Left ventricle myocardium inferior (tissue), 1 donor: ENCODE data around the gene KIF26A. TPM values are rescaled to one million over a fixed set of nuclear protein-coding genes. Genes with fewer than 3 reads are reported as not detected.
A peak's percentile ranks its signal among the peaks of the same experiment; 100 is the strongest.

Source experiments
- DNase-seq: peaks from one replicate; pipeline ENCODE4 v3.0.0-alpha.2; 2020
- H3K27ac ChIP-seq: fragments of 200-600 bp; replicated peaks from 2 replicates; pipeline ENCODE4 v1.8.0; 2021
- H3K27me3 ChIP-seq: fragments of 200-600 bp; 2 replicates; pipeline ENCODE4 v1.8.0; 2021; ENCODE audit warnings: low read depth
- H3K36me3 ChIP-seq: fragments of 200-600 bp; 2 replicates; pipeline ENCODE4 v1.8.0; 2021
- H3K4me1 ChIP-seq: fragments of 200-600 bp; 2 replicates; pipeline ENCODE4 v1.8.0; 2021
- H3K4me3 ChIP-seq: fragments of 200-600 bp; 2 replicates; pipeline ENCODE4 v1.8.0; 2021; ENCODE audit warnings: mild to moderate bottlenecking, moderate library complexity
- H3K9me3 ChIP-seq: fragments of 200-600 bp; replicated peaks from 2 replicates; pipeline ENCODE4 v1.8.0; 2021
- intact Hi-C: fragments of 100-400 bp; cut with micrococcal nuclease; formaldehyde crosslinking; loops from one replicate; pipeline ENCODE4 v1.11.0; 2022
- total RNA-seq: library from RNA; stranded (reverse); fragmentation: NEBNext Ultra II Directional; extraction: Animal tissue kit (Norgen Biotek cat#: 25700); gene quantifications from one replicate; pipeline ENCODE4 v1.2.1, GENCODE V29; 2021
- TF ChIP-seq, protein P1 (sequence below): fragments of 200-600 bp; IDR thresholded peaks from 2 replicates; pipeline ENCODE4 v1.8.0; 2021; ENCODE audit warnings: antibody characterized with exemption, mild to moderate bottlenecking, borderline replicate concordance
- donor health status: DM: no; HTN: yes; CAD: no; lungs with severe emphysema.

The KIF26A gene
- total RNA-seq, 1 donor from 2014 or later, result 6.5 TPM

DNA sequence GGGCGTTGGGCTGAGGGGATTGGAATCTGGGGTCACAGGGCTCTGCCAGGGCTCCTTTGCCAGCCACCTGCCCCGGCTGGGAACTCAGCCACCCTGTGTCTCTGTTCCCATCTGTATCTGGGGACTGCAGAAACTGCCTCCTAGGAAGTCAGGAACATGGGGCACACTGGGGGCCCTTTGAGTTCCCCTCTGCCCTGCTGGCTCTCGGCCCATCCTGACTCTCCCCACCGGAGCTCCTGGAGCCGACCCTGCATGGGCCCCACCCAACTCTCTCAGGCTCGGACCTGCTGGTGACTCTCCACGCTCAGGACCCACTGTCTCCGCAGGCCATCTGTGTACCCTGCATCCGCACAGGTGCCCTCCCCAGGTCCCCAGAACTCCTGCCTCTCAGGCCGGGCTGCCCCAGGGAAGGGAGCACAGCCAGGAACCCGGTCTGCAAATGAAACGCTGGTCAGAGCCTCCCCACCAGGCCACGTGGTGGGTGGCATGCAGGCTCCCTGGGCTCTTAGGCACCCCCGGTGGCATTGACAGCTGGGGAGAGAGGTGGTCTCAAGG lies 82.8 kb downstream of the KIF26A start:
- intact Hi-C loops, result no loop called here
- Histone ChIP-seq H3K4me1 (peaks cover 17% of the 10 kb centered on the region), H3K9me3 (no peaks in the 10 kb centered on the region), H3K27ac (no peak overlapping the region), H3K27me3 (peaks cover 46% of the 10 kb centered on the region), H3K4me3 (no peak overlapping the region), H3K36me3 (no peaks in the 10 kb centered on the region)
- no peak for DNase-seq
- TF ChIP-seq, protein P1, sequence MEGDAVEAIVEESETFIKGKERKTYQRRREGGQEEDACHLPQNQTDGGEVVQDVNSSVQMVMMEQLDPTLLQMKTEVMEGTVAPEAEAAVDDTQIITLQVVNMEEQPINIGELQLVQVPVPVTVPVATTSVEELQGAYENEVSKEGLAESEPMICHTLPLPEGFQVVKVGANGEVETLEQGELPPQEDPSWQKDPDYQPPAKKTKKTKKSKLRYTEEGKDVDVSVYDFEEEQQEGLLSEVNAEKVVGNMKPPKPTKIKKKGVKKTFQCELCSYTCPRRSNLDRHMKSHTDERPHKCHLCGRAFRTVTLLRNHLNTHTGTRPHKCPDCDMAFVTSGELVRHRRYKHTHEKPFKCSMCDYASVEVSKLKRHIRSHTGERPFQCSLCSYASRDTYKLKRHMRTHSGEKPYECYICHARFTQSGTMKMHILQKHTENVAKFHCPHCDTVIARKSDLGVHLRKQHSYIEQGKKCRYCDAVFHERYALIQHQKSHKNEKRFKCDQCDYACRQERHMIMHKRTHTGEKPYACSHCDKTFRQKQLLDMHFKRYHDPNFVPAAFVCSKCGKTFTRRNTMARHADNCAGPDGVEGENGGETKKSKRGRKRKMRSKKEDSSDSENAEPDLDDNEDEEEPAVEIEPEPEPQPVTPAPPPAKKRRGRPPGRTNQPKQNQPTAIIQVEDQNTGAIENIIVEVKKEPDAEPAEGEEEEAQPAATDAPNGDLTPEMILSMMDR, result no peak

- H3K4me1 ChIP-seq, result peaks cover 21% of the 10 kb centered on the region
- DNase-seq, result no peak
- no peak overlapping the region for H3K4me3 ChIP-seq
- no peaks in the 10 kb centered on the region for H3K36me3 ChIP-seq
- peaks cover 46% of the 10 kb centered on the region for H3K27me3 ChIP-seq
- no peak overlapping the region for H3K27ac ChIP-seq
- intact Hi-C loops, result no loop called here
- TF ChIP-seq, protein P1, result no peak
- no peaks in the 10 kb centered on the region for H3K9me3 ChIP-seq
Observed at GRCh38 chr14:104221636-104222369, 83.4 kb downstream of the KIF26A start.

- H3K4me1 ChIP-seq, result peaks cover 25% of the 10 kb centered on the region
- no peaks in the 10 kb centered on the region for H3K36me3 ChIP-seq
- TF ChIP-seq, protein P1, result no peak
- H3K9me3 ChIP-seq, result peaks cover 6% of the 10 kb centered on the region
- H3K27me3 ChIP-seq, result peaks cover 46% of the 10 kb centered on the region
- intact Hi-C loops, result no loop called here
- no peak overlapping the region for H3K27ac ChIP-seq
- no peak for DNase-seq
- no peak overlapping the region for H3K4me3 ChIP-seq
Observed at GRCh38 chr14:104222396-104223036, 84.1 kb downstream of the KIF26A start.

- Histone ChIP-seq H3K4me3 (peak overlapping the region; percentile 35), H3K9me3 (peaks cover 10% of the 10 kb centered on the region), H3K27me3 (peaks cover 46% of the 10 kb centered on the region), H3K36me3 (no peaks in the 10 kb centered on the region), H3K4me1 (peaks cover 25% of the 10 kb centered on the region), H3K27ac (no peak overlapping the region)
- no peak for DNase-seq
- TF ChIP-seq, protein P1, result no peak
- intact Hi-C loops, result no loop called here
Observed at GRCh38 chr14:104223101-104224041, 85.0 kb downstream of the KIF26A start.

DNA sequence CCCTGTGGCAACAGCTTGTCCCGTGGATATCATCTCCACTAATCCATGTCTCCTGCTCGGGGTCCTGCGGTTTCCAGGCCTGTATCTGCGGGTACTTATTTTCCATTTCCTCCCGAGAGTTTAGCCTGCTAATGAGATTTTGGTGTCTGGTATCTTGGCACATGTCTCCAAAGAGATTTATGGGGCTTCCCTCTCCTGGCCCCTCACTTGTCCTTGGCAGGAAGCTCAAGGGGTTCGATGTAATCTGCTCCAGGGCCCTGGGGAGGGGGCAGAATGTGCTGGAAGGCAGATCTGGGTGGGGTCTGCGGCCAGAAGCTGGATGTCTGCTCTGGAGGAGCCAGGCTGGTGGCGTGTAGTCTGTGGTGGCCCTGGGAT lies 85.7 kb downstream of the KIF26A start:
- H3K4me3 ChIP-seq, result peak overlapping the region; percentile 35
- H3K9me3 ChIP-seq, result peaks cover 10% of the 10 kb centered on the region
- peaks cover 46% of the 10 kb centered on the region for H3K27me3 ChIP-seq
- TF ChIP-seq, protein P1, result no peak
- H3K36me3 ChIP-seq, result no peaks in the 10 kb centered on the region
- H3K27ac ChIP-seq, result no peak overlapping the region
- DNase-seq, result no peak
- H3K4me1 ChIP-seq, result peaks cover 25% of the 10 kb centered on the region
- intact Hi-C loops, result no loop called here
